SK-N-SH treated with all-trans-retinoic acid at 6 μM for 48 hours (cell line): ENCODE results near the gene UNC5C.

Source experiments
- ATAC-seq: fragments of 200-7000 bp; cut with Tn5 transposase; 3 replicates; pipeline ENCODE4 v1.9.1; 2020; ENCODE audit warnings: mild to moderate bottlenecking, moderate library complexity
- ARNTL ChIP-seq: fragments of 450-650 bp; formaldehyde crosslinking; IDR thresholded peaks from 2 replicates; pipeline ENCODE4 v1.5.0; 2020; ENCODE audit warnings: low read depth, mild to moderate bottlenecking, moderate library complexity, borderline replicate concordance
- BACH2 ChIP-seq: fragments of 250-450 bp; sonication (Bioruptor Pico); IDR thresholded peaks from 2 replicates; pipeline ENCODE4 v1.9.0; 2021; ENCODE audit warnings: mild to moderate bottlenecking, borderline replicate concordance
- CSDC2 ChIP-seq: fragments of 250-450 bp; sonication (Bioruptor Pico); IDR thresholded peaks from 2 replicates; pipeline ENCODE4 v1.5.0; 2020; ENCODE audit warnings: mild to moderate bottlenecking, moderate library complexity
- ESRRG ChIP-seq: fragments of 250-450 bp; sonication (Bioruptor Pico); IDR thresholded peaks from 2 replicates; pipeline ENCODE4 v1.6.1; 2021; ENCODE audit warnings: mild to moderate bottlenecking
- ISL1 ChIP-seq: fragments of 250-450 bp; sonication (Bioruptor Pico); IDR thresholded peaks from 2 replicates; pipeline ENCODE4 v2.1.2; 2022; ENCODE audit warnings: mild to moderate bottlenecking, moderate library complexity
- OSR1 ChIP-seq: fragments of 250-450 bp; sonication (Bioruptor Pico); IDR thresholded peaks from 2 replicates; pipeline ENCODE4 v1.8.0; 2022; ENCODE audit warnings: moderate library complexity, mild to moderate bottlenecking, inconsistent platforms
- PPARA ChIP-seq: fragments of 250-450 bp; sonication (Bioruptor Pico); IDR thresholded peaks from 2 replicates; pipeline ENCODE4 v1.5.0; 2020; ENCODE audit warnings: mild to moderate bottlenecking, borderline replicate concordance
- SNAI2 ChIP-seq: fragments of 250-450 bp; sonication (Bioruptor Pico); IDR thresholded peaks from 2 replicates; pipeline ENCODE4 v1.5.0; 2020; ENCODE audit warnings: mild to moderate bottlenecking, moderate library complexity
- TCF4 ChIP-seq: fragments of 250-450 bp; sonication (Bioruptor Pico); IDR thresholded peaks from 2 replicates; pipeline ENCODE4 v1.8.0; 2021; ENCODE audit warnings: mild to moderate bottlenecking, moderate library complexity, borderline replicate concordance
- TOX ChIP-seq: fragments of 250-450 bp; sonication (Bioruptor Pico); IDR thresholded peaks from 2 replicates; pipeline ENCODE4 v1.8.0; 2021; ENCODE audit warnings: mild to moderate bottlenecking, moderate library complexity, borderline replicate concordance
- ZC3H10 ChIP-seq: fragments of 250-450 bp; sonication (Bioruptor Pico); IDR thresholded peaks from 2 replicates; pipeline ENCODE4 v1.5.1; 2021; ENCODE audit warnings: mild to moderate bottlenecking, moderate library complexity
- ZFP3 ChIP-seq: fragments of 250-450 bp; sonication (Bioruptor Pico); IDR thresholded peaks from 2 replicates; pipeline ENCODE4 v1.5.0; 2020; ENCODE audit warnings: mild to moderate bottlenecking, moderate library complexity
- ZNF565 ChIP-seq: fragments of 450-650 bp; formaldehyde crosslinking; conservative IDR thresholded peaks from 2 replicates; pipeline ENCODE4 v1.5.0; 2020; ENCODE audit warnings: low read depth, mild to moderate bottlenecking, moderate library complexity
- ZNF70 ChIP-seq: fragments of 450-650 bp; formaldehyde crosslinking; IDR thresholded peaks from 2 replicates; pipeline ENCODE4 v1.5.0; 2020; ENCODE audit warnings: mild to moderate bottlenecking, moderate library complexity
- ZNF8 ChIP-seq: fragments of 450-650 bp; formaldehyde crosslinking; IDR thresholded peaks from 2 replicates; pipeline ENCODE4 v1.5.0; 2020; ENCODE audit warnings: mild to moderate bottlenecking, moderate library complexity
- TF ChIP-seq, protein P1 (sequence below): fragments of 250-450 bp; sonication (Bioruptor Pico); IDR thresholded peaks from 2 replicates; pipeline ENCODE4 v1.5.0; 2020; ENCODE audit warnings: mild to moderate bottlenecking, moderate library complexity
- TF ChIP-seq, protein P2 (sequence below): fragments of 250-450 bp; sonication (Bioruptor Pico); IDR thresholded peaks from 2 replicates; pipeline ENCODE4 v1.8.0; 2021; ENCODE audit warnings: low read depth, mild to moderate bottlenecking, moderate library complexity, borderline replicate concordance
- TF ChIP-seq, protein P3 (sequence below): fragments of 250-450 bp; sonication (Bioruptor Pico); IDR thresholded peaks from 2 replicates; pipeline ENCODE4 v1.5.1; 2020; ENCODE audit warnings: low read depth, mild to moderate bottlenecking, moderate library complexity
- TF ChIP-seq, protein P4 (sequence below): fragments of 250-450 bp; sonication (Bioruptor Pico); IDR thresholded peaks from 2 replicates; pipeline ENCODE4 v1.8.0; 2020; ENCODE audit warnings: mild to moderate bottlenecking, moderate library complexity, borderline replicate concordance

The UNC5C gene

DNA sequence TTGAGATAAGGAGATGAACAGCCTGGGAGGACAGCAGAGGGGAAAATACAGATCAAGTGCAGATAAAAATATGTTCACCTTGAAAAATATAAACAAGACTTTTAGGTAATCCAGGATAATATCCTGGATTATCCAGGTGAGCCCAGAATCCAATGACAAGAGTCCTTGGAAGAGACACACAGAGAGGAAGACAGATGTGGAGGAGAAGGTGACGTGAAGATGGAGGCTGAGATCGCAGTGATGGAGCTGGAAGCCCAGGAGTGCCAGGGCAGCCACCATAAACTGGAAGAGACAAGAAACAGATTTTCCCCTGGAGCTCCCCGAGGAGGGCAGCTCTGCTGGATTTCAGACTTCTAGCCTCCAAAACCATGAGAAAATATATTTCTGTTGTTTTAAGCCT is 230.7 kb downstream of the UNC5C start:
- TF ChIP-seq ZNF8 (no peak), BACH2 (CRISPR knock-in tag) (no peak), SNAI2 (CRISPR knock-in tag) (no peak), CSDC2 (CRISPR knock-in tag) (no peak), ARNTL (CRISPR knock-in tag) (no peak), ZFP3 (CRISPR knock-in tag) (no peak), ESRRG (CRISPR knock-in tag) (no peak), ISL1 (no peak), OSR1 (CRISPR knock-in tag) (no peak), ZC3H10 (CRISPR knock-in tag) (no peak), PPARA (no peak), ZNF565 (CRISPR knock-in tag) (no peak), TCF4 (CRISPR knock-in tag) (no peak), ZNF70 (CRISPR knock-in tag) (no peak)
- TF ChIP-seq, protein P1, sequence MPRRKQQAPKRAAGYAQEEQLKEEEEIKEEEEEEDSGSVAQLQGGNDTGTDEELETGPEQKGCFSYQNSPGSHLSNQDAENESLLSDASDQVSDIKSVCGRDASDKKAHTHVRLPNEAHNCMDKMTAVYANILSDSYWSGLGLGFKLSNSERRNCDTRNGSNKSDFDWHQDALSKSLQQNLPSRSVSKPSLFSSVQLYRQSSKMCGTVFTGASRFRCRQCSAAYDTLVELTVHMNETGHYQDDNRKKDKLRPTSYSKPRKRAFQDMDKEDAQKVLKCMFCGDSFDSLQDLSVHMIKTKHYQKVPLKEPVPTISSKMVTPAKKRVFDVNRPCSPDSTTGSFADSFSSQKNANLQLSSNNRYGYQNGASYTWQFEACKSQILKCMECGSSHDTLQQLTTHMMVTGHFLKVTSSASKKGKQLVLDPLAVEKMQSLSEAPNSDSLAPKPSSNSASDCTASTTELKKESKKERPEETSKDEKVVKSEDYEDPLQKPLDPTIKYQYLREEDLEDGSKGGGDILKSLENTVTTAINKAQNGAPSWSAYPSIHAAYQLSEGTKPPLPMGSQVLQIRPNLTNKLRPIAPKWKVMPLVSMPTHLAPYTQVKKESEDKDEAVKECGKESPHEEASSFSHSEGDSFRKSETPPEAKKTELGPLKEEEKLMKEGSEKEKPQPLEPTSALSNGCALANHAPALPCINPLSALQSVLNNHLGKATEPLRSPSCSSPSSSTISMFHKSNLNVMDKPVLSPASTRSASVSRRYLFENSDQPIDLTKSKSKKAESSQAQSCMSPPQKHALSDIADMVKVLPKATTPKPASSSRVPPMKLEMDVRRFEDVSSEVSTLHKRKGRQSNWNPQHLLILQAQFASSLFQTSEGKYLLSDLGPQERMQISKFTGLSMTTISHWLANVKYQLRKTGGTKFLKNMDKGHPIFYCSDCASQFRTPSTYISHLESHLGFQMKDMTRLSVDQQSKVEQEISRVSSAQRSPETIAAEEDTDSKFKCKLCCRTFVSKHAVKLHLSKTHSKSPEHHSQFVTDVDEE (CRISPR knock-in tag) = no peak
- TF ChIP-seq, protein P2, sequence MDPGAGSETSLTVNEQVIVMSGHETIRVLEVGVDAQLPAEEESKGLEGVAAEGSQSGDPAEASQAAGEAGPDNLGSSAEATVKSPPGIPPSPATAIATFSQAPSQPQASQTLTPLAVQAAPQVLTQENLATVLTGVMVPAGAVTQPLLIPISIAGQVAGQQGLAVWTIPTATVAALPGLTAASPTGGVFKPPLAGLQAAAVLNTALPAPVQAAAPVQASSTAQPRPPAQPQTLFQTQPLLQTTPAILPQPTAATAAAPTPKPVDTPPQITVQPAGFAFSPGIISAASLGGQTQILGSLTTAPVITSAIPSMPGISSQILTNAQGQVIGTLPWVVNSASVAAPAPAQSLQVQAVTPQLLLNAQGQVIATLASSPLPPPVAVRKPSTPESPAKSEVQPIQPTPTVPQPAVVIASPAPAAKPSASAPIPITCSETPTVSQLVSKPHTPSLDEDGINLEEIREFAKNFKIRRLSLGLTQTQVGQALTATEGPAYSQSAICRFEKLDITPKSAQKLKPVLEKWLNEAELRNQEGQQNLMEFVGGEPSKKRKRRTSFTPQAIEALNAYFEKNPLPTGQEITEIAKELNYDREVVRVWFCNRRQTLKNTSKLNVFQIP (CRISPR knock-in tag) = no peak
- no peak for ATAC-seq

DNA sequence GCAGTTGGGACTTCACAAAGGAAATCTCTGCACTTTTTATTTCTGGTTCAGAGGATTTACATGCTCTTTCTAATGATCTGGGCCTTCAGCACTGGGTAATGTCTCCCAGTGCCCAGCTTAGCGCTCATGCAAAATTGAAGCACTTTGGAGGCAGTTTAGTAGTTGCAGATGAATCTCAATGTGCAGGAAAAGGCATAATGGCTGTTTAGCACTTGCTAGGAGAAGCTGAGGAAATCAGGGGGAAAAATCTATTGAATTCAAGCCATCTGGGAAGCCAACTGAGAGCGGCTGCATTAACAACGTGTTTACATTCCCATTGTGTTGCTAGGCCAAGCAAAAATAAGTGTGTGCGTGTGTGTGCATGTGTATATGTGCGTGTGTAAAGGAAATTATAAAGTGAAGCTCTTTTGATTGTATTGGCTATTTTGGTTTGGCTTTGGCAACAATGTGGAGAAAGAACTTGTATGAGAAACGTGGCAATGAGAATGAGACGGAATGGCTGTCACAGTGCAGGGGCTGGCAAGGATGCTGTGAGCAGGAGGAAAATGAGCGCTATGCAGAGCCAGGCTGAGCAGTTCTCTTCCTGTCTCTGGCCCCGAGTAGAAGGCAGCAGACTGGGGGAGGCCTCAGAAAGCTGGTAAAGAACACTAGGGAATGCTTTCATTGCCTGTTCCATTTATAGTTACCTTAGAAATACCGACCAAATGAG is 231.5 kb downstream of the UNC5C start:
- no peak for ATAC-seq
- TF ChIP-seq, protein P2 (CRISPR knock-in tag) = no peak
- no peak for TF ChIP-seq CSDC2 (CRISPR knock-in tag)
- no peak for TF ChIP-seq ISL1
- TF ChIP-seq ZNF8 = no peak
- TF ChIP-seq ARNTL (CRISPR knock-in tag) = no peak
- no peak for TF ChIP-seq TOX (CRISPR knock-in tag)
- TF ChIP-seq, all 23 proteins: peak for 0

DNA sequence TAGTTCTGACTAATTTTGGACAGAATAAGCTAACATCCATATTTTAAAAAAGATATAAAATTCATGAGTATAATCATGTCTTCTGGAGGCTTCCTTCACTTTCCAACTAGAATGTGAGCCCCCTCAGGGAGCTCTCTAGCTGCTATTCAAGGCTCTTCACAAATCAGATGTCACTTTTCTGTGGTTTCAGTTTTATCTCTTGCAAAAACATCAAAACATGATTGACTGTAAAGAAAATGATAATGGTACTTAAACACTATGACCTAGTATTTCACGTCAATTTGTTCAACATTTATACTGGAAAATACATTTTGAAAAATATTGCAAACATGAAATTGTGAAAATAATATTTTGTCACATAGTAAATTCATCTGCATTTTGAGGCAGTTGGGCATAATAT is 234.2 kb downstream of the UNC5C start:
- TF ChIP-seq, protein P3, sequence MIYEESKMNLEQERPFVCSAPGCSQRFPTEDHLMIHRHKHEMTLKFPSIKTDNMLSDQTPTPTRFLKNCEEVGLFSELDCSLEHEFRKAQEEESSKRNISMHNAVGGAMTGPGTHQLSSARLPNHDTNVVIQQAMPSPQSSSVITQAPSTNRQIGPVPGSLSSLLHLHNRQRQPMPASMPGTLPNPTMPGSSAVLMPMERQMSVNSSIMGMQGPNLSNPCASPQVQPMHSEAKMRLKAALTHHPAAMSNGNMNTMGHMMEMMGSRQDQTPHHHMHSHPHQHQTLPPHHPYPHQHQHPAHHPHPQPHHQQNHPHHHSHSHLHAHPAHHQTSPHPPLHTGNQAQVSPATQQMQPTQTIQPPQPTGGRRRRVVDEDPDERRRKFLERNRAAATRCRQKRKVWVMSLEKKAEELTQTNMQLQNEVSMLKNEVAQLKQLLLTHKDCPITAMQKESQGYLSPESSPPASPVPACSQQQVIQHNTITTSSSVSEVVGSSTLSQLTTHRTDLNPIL (CRISPR knock-in tag) = no peak
- TF ChIP-seq, protein P1 (CRISPR knock-in tag) = no peak
- TF ChIP-seq, protein P4, sequence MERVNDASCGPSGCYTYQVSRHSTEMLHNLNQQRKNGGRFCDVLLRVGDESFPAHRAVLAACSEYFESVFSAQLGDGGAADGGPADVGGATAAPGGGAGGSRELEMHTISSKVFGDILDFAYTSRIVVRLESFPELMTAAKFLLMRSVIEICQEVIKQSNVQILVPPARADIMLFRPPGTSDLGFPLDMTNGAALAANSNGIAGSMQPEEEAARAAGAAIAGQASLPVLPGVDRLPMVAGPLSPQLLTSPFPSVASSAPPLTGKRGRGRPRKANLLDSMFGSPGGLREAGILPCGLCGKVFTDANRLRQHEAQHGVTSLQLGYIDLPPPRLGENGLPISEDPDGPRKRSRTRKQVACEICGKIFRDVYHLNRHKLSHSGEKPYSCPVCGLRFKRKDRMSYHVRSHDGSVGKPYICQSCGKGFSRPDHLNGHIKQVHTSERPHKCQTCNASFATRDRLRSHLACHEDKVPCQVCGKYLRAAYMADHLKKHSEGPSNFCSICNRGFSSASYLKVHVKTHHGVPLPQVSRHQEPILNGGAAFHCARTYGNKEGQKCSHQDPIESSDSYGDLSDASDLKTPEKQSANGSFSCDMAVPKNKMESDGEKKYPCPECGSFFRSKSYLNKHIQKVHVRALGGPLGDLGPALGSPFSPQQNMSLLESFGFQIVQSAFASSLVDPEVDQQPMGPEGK = no peak
- ATAC-seq = no peak
